Measurements from ENCODE around the gene MYT1. TPM values are rescaled to one million over a fixed set of nuclear protein-coding genes. Genes with fewer than 3 reads are reported as not detected.

MYT1 gene
- total RNA-seq = not detected in 2 replicates

DNA sequence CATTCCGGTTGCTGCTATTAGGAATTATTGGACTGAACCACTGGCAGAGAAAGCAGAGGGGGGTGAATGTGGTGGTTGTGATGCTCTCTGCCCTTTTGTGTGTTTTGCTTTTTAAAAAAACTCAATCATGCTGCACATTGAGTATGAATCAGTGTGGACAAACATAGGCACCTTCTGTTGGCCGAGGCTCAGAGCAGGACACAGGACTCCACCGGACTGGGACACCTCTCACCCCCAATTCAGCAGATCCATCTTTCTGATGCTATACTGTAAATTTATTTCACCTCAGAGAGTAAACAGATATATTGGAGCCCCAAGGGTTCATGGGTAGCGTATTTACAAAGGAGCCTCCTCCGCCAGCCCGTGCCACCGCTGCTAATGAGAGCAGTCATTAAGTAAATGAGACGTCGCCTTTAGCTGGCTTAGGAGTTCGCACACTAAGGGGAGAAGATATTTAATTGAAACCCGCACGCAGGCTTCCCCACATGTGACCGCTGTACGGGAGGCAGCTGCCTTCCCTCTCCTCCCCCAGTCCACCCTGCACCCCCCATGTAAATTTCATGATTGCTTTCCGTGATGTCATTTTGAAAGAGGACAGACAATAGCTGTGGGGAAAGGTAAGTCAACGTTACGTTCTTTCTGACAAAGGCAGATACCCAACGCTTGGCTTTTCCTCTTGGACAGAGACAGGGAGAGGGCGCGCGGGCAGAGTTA, at the start of gene MYT1:
MYT1 (plus strand) TSS at position 330 of the 714 bp plus-strand sequence. CDS start 34,410 bp downstream, outside the sequence.

DNA sequence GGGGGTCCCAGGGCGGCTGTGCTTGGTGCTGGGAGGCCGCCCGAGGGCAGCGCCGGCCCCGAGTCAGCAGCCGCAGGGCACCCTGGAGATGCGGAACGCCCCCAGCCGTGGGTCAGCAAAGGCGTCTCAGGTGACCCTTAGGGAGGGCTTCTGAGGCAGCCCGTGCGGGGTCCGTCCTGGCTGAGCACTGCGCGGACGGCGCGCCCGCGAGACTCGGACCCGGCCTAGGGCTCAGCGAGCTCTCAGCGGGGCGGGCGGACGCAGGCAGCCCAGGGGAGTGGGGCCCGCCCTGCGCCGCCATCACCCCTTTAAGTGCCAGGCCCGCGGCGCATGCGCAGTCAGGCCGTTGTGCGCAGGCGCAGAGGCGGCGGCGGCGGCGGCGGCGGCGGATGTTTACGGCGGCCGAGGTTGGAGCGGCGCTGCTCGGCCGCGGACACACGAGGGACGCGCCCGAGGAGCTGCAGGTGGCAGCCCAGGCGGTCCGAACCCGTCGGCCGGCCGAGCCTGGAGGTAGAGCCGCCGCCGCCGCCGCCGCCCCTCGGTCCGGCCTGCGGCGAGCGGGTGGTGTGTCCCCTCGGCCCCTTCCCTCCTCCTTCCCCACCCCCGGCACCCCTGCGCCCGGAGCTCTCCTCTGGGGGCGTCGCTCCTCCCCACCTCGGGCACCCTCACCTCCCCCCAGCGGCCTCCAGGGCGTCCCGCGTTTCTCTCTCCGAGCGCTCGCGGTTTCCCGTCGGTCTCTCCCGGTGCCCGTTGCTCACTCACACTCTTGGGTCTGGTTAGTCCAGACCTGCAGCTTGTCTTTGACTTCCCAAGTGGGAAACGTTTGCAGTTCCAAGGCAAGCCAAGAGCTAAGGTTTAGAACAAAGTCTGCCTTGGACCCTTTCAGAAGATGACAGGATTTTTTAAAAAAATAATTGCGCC, 91.4 kb downstream of the MYT1 start, which contains the start of gene PCMTD2:
PCMTD2 (plus strand) TSS at position 388 of the 921 bp plus-strand sequence. CDS start 4,218 bp downstream, outside the sequence.

Other genes with a start within 250 kb of the MYT1 start
- 21.4 and 27.6 TPM in 2 replicates for gene UCKL1, start 208.0 kb upstream of the MYT1 start, total RNA-seq
- 5.4 and 6.8 TPM in 2 replicates for gene ZNF512B, start 194.5 kb upstream of the MYT1 start, total RNA-seq
- gene SAMD10, start 184.8 kb upstream of the MYT1 start, total RNA-seq = 1.8 and 3.0 TPM in 2 replicates
- gene PRPF6, start 183.3 kb upstream of the MYT1 start, total RNA-seq = 28.6 and 39.1 TPM in 2 replicates
- under 0.01 and 0.04 TPM in 2 replicates for gene C20orf204, start 128.3 kb upstream of the MYT1 start, total RNA-seq
- not detected in 2 replicates for gene SOX18, start 114.8 kb upstream of the MYT1 start, total RNA-seq
- gene TCEA2, start 101.3 kb upstream of the MYT1 start, total RNA-seq = 5.0 and 15.7 TPM in 2 replicates
- gene RGS19, start 84.9 kb upstream of the MYT1 start, total RNA-seq = 20.8 and 20.9 TPM in 2 replicates
- 0.30 and 0.55 TPM in 2 replicates for gene OPRL1, start 84.4 kb upstream of the MYT1 start, total RNA-seq
- 2.6 TPM in 1 of 2 replicates, not detected in the other for gene LKAAEAR1, start 80.1 kb upstream of the MYT1 start, total RNA-seq
- not detected in 2 replicates for gene NPBWR2, start 56.9 kb upstream of the MYT1 start, total RNA-seq
- 20.2 and 30.2 TPM in 2 replicates for gene PCMTD2, start 91.3 kb downstream of the MYT1 start, total RNA-seq